Posterior cingulate gyrus (tissue), 11 donors: ENCODE data around the gene PRRG4.

ENCODE experiments used
- DNase-seq, 10 donors: peaks; one replicate each; pipeline versions ENCODE4 v3.0.0 to v3.0.0-alpha.2; 2020 to 2021; ENCODE audit warnings: mixed read lengths in 3 of 10
- intact Hi-C: fragments of 100-400 bp; cut with DNase I; formaldehyde crosslinking; loops from one replicate; pipeline ENCODE4 v1.15.1; 2023

The PRRG4 gene

GRCh38 chr11:32902089-32902665, 72.5 kb downstream of the PRRG4 start:
- intact Hi-C loops: no loop called here
- DNase-seq: no peak

GRCh38 chr11:32905028-32905667, 75.4 kb downstream of the PRRG4 start:
- intact Hi-C loops: no loop called here
- no peak for DNase-seq
